GM21360 (cell line): Measurements from ENCODE around the gene NCR2.

Experiments
- ATAC-seq: cut with Tn5 transposase; IDR thresholded peaks from one replicate; pipeline ENCODE4 v1.9.1; 2021; ENCODE audit warnings: mild to moderate bottlenecking, moderate library complexity; ENCODE audit not compliant: unreplicated experiment

Gene NCR2

DNA sequence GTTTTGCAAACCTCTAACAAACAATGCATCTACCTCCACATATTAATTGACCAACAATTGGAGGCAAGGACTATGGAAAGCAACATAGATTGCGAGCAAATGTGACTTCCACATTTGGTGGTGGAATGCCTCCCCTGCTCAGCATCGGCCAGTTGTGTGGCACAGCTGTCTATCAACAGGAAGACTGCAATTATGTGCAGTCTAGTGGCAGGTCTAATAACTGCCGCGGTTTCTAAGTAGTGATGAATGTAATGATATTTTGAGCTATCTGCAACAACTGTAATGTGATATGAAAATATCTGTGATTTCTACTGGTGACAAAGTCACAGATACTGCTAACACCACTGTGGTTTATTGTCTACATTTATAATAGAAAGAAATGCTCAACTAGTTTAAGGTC, 56.8 kb downstream of the NCR2 start:
- no peak for ATAC-seq

DNA sequence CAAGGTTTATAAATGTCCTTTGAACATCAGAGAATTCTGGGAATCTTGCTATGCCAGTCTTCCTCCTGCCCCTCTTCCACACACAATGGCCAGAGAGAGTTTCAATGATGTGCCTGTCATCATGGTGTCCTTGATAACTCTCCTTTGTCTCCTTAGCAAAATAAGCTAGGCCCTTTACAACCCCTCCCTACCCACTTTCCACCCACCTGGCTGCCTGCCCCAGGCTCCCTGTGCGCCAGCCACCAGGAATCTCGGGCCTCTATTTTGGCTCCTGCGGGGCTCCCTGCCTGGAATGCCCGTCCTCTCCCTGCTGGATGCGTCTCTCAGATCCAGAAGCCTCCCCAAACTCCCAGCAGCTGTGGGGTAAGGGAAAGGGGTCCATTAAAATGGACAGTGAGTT, 60.9 kb downstream of the NCR2 start:
- ATAC-seq = no peak

DNA sequence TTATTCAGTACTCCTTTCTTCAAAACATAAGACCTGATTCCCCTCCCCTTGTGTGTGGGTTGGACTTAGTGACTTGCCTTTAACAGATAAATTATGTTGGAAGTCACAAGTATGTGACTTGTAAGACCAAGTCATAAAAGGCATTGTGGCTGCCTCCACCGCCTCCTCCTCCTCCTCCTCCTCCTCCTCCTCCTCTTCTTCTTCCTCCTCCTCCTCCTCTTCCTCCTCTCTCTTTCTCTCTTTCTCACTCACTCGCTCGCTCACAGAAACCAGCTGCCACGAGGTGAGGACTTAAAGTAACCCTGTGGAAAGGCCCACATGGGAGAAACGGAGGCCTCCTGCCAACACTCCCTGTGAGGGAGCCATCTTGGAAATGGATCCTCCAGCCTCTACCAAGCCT, 64.0 kb downstream of the NCR2 start:
- no peak for ATAC-seq
